SU-DHL-6 (cell line): ENCODE results near the gene DLL1.

ENCODE experiments used
- H2AFZ ChIP-seq: fragments of 200-600 bp; sonication (generic); 2 replicates; pipeline ENCODE4 v1.6.1; 2014; ENCODE audit warnings: low read depth, mild to moderate bottlenecking, moderate library complexity, mixed read lengths, antibody characterized with exemption, low read length; ENCODE audit not compliant: severe bottlenecking
- H3F3A ChIP-seq: fragments of 200-600 bp; shearing (Covaris generic); 2 replicates; pipeline ENCODE4 v1.6.0; 2016; ENCODE audit warnings: antibody characterized with exemption, mild to moderate bottlenecking; ENCODE audit not compliant: insufficient read depth
- H3K27ac ChIP-seq: fragments of 200-600 bp; sonication (generic); 2 replicates; pipeline ENCODE4 v1.5.1; 2016; ENCODE audit warnings: low read depth, mild to moderate bottlenecking, low read length, moderate library complexity, mixed read lengths
- H3K27me3 ChIP-seq: fragments of 200-600 bp; sonication (generic), shearing (Covaris generic); 2 replicates; pipeline ENCODE4 v1.6.0; 2014; ENCODE audit warnings: mild to moderate bottlenecking, low read length
- H3K36me3 ChIP-seq: fragments of 200-600 bp; sonication (generic); 2 replicates; pipeline ENCODE4 v1.6.1; 2014; ENCODE audit warnings: mild to moderate bottlenecking, low read length, mixed read lengths
- H3K4me2 ChIP-seq: fragments of 300-600, 200-600 bp; shearing (Covaris generic), sonication (generic); 2 replicates; pipeline ENCODE4 v1.6.0; 2014; ENCODE audit warnings: low read length, low read depth, mild to moderate bottlenecking; ENCODE audit not compliant: poor library complexity, severe bottlenecking
- H3K4me3 ChIP-seq: fragments of 200-600 bp; sonication (generic); 2 replicates; pipeline ENCODE4 v1.5.1; 2014; ENCODE audit warnings: antibody characterized with exemption, low read length, mild to moderate bottlenecking, mixed read lengths; ENCODE audit not compliant: insufficient read depth, poor library complexity, severe bottlenecking
- H3K79me2 ChIP-seq: fragments of 200-600 bp; sonication (generic); 2 replicates; pipeline ENCODE4 v1.6.1; 2014; ENCODE audit warnings: mild to moderate bottlenecking, low read length, moderate library complexity; ENCODE audit not compliant: insufficient read depth
- H3K9ac ChIP-seq: fragments of 200-600 bp; sonication (generic); 2 replicates; pipeline ENCODE4 v1.7.0; 2014; ENCODE audit warnings: mild to moderate bottlenecking, low read length
- H3K9me2 ChIP-seq: fragments of 200-600 bp; sonication (generic); replicated peaks from 2 replicates; pipeline ENCODE4 v1.6.1; 2014; ENCODE audit warnings: low read length; ENCODE audit not compliant: insufficient read depth
- H3K9me3 ChIP-seq: fragments of 200-600 bp; sonication (generic); 2 replicates; pipeline ENCODE4 v1.6.1; 2014; ENCODE audit warnings: low read length, mixed read lengths; ENCODE audit not compliant: insufficient read depth
- H4K20me1 ChIP-seq: fragments of 200-600 bp; sonication (generic); 2 replicates; pipeline ENCODE4 v1.6.1; 2014; ENCODE audit warnings: low read depth, mild to moderate bottlenecking, antibody characterized with exemption, low read length, moderate library complexity, mixed read lengths
- CTCF ChIP-seq: fragments of 200-600 bp; sonication (generic); IDR thresholded peaks from one replicate; pipeline ENCODE4 v1.5.1; 2017; ENCODE audit warnings: antibody characterized with exemption, mild to moderate bottlenecking, low read length, moderate library complexity; ENCODE audit not compliant: insufficient read depth, poor library complexity, severe bottlenecking
- EZH2phosphoT487 ChIP-seq: fragments of 200-600 bp; sonication (generic), shearing (Covaris generic); conservative IDR thresholded peaks from 2 replicates; pipeline ENCODE4 v1.6.1; 2018; ENCODE audit warnings: mild to moderate bottlenecking, antibody characterized with exemption, low read length, moderate library complexity, mixed read lengths

Gene DLL1

DNA sequence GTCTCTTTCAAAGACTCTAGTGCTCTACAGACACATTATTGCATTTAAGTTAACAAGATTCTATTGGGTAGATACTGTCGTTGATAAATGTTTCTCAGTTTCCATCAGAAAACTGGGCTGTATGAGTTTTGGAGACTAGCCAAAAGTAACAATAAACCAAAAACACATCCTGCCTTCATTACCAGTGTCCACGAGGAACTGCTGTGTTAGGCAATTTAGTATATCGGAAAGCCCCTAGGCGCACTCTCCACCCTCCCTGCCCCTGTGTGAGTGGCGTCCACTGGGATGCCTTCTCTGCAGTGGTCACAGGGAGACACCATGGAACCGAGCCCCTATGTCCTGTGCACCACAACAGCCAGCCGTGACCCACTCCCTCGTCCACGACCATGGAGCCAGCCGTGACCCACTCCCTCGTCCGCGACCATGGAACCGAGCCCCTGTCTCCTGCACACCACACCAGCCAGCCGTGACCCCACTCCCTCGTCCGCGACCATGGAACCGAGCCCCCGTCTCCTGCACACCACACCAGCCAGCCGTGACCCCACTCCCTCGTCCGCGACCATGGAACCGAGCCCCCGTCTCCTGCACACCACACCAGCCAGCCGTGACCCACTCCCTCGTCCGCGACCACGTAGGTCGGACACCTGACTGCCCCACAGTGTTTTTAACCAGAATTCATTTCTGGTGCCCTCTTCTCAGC lies 35.3 kb downstream of the DLL1 start:
- no peaks in the 10 kb centered on the region for H3K9me3 ChIP-seq
- H4K20me1 ChIP-seq, result no peaks in the 10 kb centered on the region
- TF ChIP-seq EZH2phosphoT487, result no peak
- no peak for TF ChIP-seq CTCF
- H3K9ac ChIP-seq, result no peak overlapping the region
- no peak overlapping the region for H3K27ac ChIP-seq
- H3K4me3 ChIP-seq, result no peak overlapping the region
- no peaks in the 10 kb centered on the region for H3K27me3 ChIP-seq
- no peak overlapping the region for H3K4me2 ChIP-seq
- H2AFZ ChIP-seq, result no peak overlapping the region
- no peaks in the 10 kb centered on the region for H3K9me2 ChIP-seq
- no peaks in the 10 kb centered on the region for H3K36me3 ChIP-seq
- no peaks in the 10 kb centered on the region for H3F3A ChIP-seq
- no peaks in the 10 kb centered on the region for H3K79me2 ChIP-seq

- H3K9ac ChIP-seq, result no peak overlapping the region
- H3K4me3 ChIP-seq, result no peak overlapping the region
- H3K79me2 ChIP-seq, result no peaks in the 10 kb centered on the region
- no peaks in the 10 kb centered on the region for H3K9me2 ChIP-seq
- no peaks in the 10 kb centered on the region for H3F3A ChIP-seq
- no peaks in the 10 kb centered on the region for H3K36me3 ChIP-seq
- H3K4me2 ChIP-seq, result no peak overlapping the region
- no peak overlapping the region for H3K27ac ChIP-seq
- no peaks in the 10 kb centered on the region for H3K9me3 ChIP-seq
- no peaks in the 10 kb centered on the region for H3K27me3 ChIP-seq
- TF ChIP-seq EZH2phosphoT487 (no peak), CTCF (no peak)
- no peak overlapping the region for H2AFZ ChIP-seq
- no peaks in the 10 kb centered on the region for H4K20me1 ChIP-seq
Measured at GRCh38 chr6:170254315-170255213, 36.3 kb downstream of the DLL1 start.

GRCh38 chr6:170253910-170254269 lies 37.0 kb downstream of the DLL1 start:
- H3K27me3 ChIP-seq, result no peaks in the 10 kb centered on the region
- H3K4me2 ChIP-seq, result no peak overlapping the region
- H3K9me3 ChIP-seq, result no peaks in the 10 kb centered on the region
- no peak overlapping the region for H3K9ac ChIP-seq
- H3K27ac ChIP-seq, result no peak overlapping the region
- no peaks in the 10 kb centered on the region for H3K36me3 ChIP-seq
- no peaks in the 10 kb centered on the region for H3K79me2 ChIP-seq
- H3K4me3 ChIP-seq, result no peak overlapping the region
- no peak for TF ChIP-seq EZH2phosphoT487
- TF ChIP-seq CTCF, result no peak
- no peaks in the 10 kb centered on the region for H3F3A ChIP-seq
- H3K9me2 ChIP-seq, result no peaks in the 10 kb centered on the region
- H2AFZ ChIP-seq, result no peak overlapping the region
- no peaks in the 10 kb centered on the region for H4K20me1 ChIP-seq
